ENCODE measurements around the gene ANGPTL4.

- TF ChIP-seq, protein P1, sequence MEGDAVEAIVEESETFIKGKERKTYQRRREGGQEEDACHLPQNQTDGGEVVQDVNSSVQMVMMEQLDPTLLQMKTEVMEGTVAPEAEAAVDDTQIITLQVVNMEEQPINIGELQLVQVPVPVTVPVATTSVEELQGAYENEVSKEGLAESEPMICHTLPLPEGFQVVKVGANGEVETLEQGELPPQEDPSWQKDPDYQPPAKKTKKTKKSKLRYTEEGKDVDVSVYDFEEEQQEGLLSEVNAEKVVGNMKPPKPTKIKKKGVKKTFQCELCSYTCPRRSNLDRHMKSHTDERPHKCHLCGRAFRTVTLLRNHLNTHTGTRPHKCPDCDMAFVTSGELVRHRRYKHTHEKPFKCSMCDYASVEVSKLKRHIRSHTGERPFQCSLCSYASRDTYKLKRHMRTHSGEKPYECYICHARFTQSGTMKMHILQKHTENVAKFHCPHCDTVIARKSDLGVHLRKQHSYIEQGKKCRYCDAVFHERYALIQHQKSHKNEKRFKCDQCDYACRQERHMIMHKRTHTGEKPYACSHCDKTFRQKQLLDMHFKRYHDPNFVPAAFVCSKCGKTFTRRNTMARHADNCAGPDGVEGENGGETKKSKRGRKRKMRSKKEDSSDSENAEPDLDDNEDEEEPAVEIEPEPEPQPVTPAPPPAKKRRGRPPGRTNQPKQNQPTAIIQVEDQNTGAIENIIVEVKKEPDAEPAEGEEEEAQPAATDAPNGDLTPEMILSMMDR (IDR thresholded peaks at IDR 0.05; ENCODE audit: insufficient read depth, low read length), result no peak
- no peak for TF ChIP-seq GABPA (IDR thresholded peaks at IDR 0.05; ENCODE audit: low read depth)
- no peak for TF ChIP-seq POLR2AphosphoS5 (IDR thresholded peaks at IDR 0.05; ENCODE audit: low read depth)
- TF ChIP-seq REST (IDR thresholded peaks at IDR 0.05; ENCODE audit: insufficient replicate concordance, low read depth), result no peak
- TF ChIP-seq SPI1 (IDR thresholded peaks at IDR 0.05; ENCODE audit: borderline replicate concordance, low read depth), result no peak
Measured at GRCh38 chr19:8370176-8371010, 6.4 kb downstream of the ANGPTL4 start.
